CD4-positive, alpha-beta T cell treated with Interleukin-15 for 1 hour (primary cell): ENCODE results near the gene C1orf198.

Experiments
- DNase-seq: peaks from one replicate; pipeline ENCODE4 v3.0.0-alpha.2; 2020

The C1orf198 gene

DNA sequence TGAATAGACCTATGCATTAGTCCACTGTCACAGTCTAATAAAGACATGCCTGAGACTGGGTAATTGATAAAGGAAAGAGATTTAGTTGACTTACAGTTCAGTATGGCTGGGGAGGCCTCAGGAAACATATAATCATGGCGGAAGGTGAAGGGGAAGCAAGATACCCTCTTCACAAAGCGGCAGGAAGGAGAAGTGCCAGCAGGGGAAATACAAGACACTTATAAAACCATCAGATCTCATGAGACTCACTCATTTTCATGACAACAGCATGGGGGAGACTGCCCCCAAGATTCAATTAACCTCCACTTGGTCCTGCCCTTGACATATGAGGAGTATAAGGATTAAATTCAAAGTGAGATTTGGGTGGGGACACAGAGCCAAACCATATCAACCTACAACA, 61.8 kb downstream of the C1orf198 start:
- DNase-seq = no peak

GRCh38 chr1:230804396-230804795, 63.9 kb downstream of the C1orf198 start:
- DNase-seq = no peak

DNA sequence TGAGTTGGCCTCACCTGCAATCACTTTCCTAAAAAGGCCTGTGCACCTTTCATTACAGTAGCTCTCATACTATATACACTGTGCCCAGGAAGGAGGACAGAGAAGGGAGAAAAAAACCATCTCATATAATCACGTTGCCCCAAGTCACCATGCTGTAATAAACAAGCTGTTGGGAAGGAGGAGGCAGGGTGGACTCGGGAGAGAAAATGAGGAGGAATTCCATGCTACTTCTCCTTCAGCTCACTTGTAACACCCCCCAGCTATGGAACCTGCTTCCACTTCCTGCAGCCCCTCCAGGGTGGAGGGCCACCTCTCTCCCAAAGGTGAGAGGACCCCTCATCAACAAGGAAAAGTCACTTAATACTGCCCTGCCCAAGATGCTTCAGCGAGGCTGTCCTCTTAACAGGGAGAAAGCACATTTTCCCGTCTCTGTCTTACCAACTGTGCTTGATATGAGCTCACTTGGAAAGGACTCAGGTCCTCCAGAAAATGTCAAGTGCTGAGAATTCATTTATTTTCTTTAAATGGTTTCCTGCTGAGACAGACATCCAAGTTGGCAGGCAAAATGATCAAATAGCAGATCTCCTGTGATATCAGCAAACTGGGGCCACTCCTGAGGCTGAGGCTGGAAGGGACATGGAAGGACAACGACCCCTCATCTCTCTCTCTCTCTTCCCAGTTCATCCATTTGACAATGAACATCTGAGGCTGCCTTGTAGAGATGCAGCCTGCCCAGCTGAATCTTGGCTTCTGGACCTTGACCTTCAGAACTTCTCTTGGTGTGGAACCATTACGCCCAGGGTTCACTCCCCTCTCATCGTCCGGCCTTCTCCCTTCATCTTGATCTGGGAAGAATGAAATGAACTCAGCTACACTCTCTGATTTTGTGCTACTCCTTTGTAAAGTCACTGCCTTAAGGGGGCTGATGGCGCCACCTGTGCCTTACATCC, 67.2 kb downstream of the C1orf198 start:
- DNase-seq = no peak

GRCh38 chr1:230798491-230798890, 69.8 kb downstream of the C1orf198 start:
- DNase-seq = no peak

- no peak for DNase-seq
These were observed 70.4 kb downstream of the C1orf198 start for GRCh38 chr1:230797942-230798365.

GRCh38 chr1:230797376-230797920, 70.9 kb downstream of the C1orf198 start:
- no peak for DNase-seq

- DNase-seq = no peak
These were observed 71.7 kb downstream of the C1orf198 start for GRCh38 chr1:230796626-230797025.

- DNase-seq = no peak
These were observed 73.3 kb downstream of the C1orf198 start for GRCh38 chr1:230794871-230795605.

GRCh38 chr1:230794431-230794830, 73.9 kb downstream of the C1orf198 start:
- DNase-seq = no peak

DNA sequence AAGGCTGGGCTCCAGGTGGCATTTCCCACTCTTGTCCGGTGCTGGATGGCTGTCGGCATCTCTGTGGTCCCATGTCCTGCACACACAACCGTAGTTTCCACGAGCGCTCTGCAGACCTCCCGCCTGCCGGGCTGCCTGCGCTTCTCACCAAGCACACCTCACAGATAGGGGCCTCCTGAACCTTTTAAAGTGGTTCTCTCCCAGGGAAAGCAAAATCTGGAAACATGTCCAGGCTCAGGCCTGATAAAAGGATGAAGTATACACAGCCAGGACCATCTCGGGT, 74.9 kb downstream of the C1orf198 start:
- no peak for DNase-seq

DNA sequence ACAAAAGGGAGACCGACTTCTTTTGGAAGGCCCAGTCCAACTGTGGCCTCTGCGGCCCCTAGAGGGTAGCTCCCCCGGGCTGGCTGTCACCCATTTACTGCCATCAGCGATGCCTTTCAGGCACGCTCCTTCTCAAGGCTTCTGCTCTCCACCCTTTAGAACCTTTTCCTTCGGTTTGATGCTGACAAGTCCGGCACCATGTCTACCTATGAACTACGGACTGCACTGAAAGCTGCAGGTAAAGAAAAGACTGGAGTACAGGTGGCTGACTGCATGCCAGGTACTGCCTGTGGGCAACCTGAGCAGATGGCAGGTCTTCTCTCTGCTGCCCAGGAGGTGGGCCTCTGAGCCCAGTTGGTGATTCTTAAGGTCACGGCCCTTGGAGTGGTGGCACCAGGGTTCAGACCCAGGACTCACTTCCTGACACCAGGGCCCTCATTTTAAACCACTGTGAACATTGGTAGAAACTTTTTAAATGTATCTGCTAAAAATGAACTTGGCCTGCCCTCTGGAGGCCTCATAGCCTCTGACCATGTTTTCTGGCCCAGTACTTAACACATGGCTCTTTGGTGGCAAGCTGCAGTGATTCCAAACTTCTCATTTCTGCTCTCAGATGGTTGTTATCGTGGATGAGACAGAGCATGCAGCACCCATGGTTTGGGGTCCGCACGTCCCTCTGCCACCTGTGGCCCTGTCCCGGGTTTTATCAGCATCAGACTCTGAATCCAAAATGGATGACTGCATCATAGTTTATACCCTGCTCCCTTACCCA, 75.4 kb downstream of the C1orf198 start:
- no peak for DNase-seq

DNA sequence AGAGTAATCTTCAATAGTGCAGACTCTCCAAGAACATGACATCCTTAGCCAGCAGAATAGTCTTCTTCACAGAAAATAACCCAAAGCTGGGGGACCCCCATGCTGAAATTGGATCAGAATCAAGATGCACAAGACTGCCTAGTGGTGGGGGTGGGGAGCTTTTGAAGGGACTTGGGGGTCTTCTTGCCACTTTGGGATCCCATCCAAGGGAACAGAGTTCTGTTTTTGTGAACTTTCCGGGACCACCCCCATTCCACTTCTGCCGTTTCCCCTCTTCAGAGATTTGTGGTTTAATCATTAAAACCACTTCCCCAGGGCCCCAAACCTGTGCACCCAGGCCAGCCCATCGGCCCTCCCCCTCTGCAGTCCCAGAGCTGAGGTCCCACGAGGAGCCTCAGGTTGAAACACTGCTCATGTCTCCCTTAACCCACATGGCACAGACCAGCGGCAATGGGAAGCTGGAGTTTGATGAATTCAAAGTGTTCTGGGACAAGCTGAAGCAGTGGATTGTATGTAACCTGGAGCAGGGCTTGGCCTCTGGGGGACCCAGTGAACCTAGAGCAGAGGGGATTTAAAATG, 76.2 kb downstream of the C1orf198 start:
- DNase-seq = no peak

GRCh38 chr1:230790026-230790425, 78.3 kb downstream of the C1orf198 start:
- DNase-seq = no peak

- DNase-seq = no peak
These were observed 79.6 kb downstream of the C1orf198 start for GRCh38 chr1:230788561-230789275.

DNA sequence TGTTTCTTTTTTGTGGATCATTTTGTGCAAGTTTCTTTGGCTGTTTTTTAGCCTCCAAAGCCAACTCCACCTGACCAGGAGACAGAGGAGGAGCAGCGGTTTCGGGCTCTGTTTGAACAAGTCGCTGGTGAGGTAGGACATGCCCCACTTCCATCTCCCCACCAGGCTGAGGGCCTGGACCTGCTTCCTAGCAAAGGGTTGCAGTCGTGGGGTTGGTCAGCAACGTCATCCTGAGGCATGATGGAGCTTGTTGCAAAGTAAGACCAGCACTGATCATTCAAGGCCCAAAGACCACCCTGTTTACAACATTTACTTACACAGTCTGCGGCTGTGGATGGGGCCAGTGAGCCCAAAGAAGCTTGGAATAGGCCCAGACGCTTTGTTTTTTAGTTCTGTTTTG, 80.8 kb downstream of the C1orf198 start:
- DNase-seq = no peak
